Measurements from ENCODE around the gene TRIP11. TPM values are rescaled to one million over a fixed set of nuclear protein-coding genes. Genes with fewer than 3 reads are reported as not detected.
A peak's percentile ranks its signal among the peaks of the same experiment; 100 is the strongest.

The TRIP11 gene
- total and polyA plus RNA-seq, 8 donors: 3.5 to 135 (median 30.9) TPM

DNA sequence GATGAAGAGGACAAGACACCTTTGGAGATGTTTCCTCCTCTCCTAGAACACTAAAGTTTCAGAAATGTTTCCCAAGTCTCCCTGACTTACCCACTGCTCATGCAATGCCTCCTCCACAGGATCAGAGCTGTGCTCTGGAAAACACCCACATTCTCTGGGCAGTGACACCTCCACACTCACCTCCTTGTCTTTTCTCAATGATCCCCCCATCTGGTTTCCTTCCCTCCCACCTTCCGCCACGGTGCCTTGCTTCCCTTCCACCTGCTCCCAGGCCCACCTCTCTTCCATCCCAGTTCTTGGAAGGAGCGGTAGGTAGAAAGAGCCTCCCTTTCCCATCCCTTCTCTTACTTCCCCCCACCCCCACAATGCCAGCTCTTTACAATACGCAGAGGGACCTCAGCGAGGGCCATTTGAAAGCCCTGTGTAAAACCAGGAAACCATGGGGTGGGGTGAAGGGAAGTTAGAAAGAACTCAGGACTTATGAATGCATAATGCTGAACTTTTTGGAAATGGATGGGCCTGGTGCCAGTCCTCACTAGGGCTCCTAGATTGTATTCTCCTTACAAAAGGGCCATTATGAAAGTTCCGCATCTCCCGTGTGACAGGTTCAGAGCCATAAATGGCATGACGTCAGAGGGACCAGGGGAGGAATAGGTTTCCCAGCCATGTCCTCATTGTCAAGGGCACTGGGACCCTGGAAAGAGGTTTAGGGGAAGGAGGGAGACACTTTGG is 105.1 kb downstream of the TRIP11 start:
- TF ChIP-seq POLR2AphosphoS5 (IDR thresholded peaks at IDR 0.05) (no peak), EP300 (IDR thresholded peaks at IDR 0.05) (no peak), POLR2A (IDR thresholded peaks at IDR 0.05) (no peak)
- TF ChIP-seq, protein P1, sequence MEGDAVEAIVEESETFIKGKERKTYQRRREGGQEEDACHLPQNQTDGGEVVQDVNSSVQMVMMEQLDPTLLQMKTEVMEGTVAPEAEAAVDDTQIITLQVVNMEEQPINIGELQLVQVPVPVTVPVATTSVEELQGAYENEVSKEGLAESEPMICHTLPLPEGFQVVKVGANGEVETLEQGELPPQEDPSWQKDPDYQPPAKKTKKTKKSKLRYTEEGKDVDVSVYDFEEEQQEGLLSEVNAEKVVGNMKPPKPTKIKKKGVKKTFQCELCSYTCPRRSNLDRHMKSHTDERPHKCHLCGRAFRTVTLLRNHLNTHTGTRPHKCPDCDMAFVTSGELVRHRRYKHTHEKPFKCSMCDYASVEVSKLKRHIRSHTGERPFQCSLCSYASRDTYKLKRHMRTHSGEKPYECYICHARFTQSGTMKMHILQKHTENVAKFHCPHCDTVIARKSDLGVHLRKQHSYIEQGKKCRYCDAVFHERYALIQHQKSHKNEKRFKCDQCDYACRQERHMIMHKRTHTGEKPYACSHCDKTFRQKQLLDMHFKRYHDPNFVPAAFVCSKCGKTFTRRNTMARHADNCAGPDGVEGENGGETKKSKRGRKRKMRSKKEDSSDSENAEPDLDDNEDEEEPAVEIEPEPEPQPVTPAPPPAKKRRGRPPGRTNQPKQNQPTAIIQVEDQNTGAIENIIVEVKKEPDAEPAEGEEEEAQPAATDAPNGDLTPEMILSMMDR (IDR thresholded peaks at IDR 0.05): no peak
- Histone ChIP-seq H3K4me1 (peaks cover 0 to 5% (median 0%) of the 10 kb centered on the region in 4 donors), H3K27ac (peak overlapping the region in 1 of 5 donors; percentile 4), H3K27me3 (no peaks in the 10 kb centered on the region), H3K4me3 (no peak overlapping the region), H3K36me3 (peaks cover 0 to 61% (median 28%) of the 10 kb centered on the region in 4 donors), H3K9me3 (no peaks in the 10 kb centered on the region)
- DNase-seq: no peak
- WGBS, 5 donors: 80 to 89% (median 83%) methylated on average over 8 of the region's 8 CpGs
- intact Hi-C loops (cut with DNase I; ENCODE audit: low total_unique reads): no loop called here

DNA sequence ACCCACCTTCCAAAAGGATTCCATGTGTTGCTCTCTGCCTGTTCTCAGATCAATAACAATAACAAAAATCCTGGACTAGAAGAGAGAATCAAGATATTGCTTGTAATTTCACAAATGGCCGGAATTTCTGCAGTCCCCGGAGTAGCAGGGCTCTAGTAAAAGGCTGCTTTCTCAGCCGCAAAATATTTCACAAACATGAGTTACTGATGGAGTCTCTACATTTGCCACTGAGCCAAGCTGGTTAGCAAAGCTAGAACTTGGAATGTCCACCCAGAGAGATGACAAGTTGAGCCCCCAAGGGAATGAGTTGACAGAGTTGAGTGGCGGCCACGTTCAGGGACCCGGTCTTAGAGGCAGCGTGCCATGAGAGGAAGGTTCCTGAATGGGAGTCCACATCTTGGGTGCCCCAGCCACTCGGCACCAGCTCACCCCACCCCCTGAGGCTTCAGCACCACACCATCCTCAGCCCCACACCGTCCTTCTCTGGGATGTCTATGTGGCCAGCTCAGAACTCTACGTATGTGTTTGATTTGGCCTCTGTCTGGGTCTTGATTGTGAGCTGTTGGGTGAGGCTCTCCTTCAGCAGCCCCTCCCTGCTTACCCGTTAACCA is 108.3 kb downstream of the TRIP11 start:
- Histone ChIP-seq H3K27ac (no peak overlapping the region), H3K4me3 (no peak overlapping the region), H3K4me1 (peaks cover 2 to 8% (median 3%) of the 10 kb centered on the region in 4 donors), H3K9me3 (no peaks in the 10 kb centered on the region), H3K36me3 (peaks cover 0 to 29% (median 13%) of the 10 kb centered on the region in 4 donors), H3K27me3 (no peaks in the 10 kb centered on the region)
- TF ChIP-seq POLR2AphosphoS5 (IDR thresholded peaks at IDR 0.05) (no peak), POLR2A (IDR thresholded peaks at IDR 0.05) (no peak), EP300 (IDR thresholded peaks at IDR 0.05) (no peak)
- TF ChIP-seq, protein P1 (IDR thresholded peaks at IDR 0.05): no peak
- DNase-seq: no peak
- intact Hi-C loops (cut with DNase I; ENCODE audit: low total_unique reads): no loop called here
- WGBS, 5 donors: 75 to 85% (median 82%) methylated on average over 11 of the region's 11 CpGs

DNA sequence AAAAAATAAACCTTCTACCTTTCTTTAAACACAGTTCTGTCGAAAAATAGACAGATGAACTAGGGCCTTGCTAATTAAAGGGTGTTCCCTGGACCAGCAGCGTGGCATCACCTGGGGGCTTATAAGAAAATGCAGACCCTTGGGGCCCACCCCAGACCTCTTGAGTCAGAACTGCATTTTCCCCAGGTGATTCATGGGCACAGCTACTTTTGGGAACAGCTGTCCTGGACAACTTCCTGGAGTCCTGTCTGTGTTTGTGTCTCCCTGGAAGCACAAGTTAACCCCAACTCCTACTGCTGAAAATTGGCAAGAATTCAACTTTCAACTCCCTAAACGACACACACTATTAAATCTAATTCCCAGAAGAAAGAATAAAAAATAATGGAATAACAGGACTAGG is 110.2 kb downstream of the TRIP11 start:
- Histone ChIP-seq H3K36me3 (peaks cover 0 to 12% (median under 1%) of the 10 kb centered on the region in 4 donors), H3K27ac (no peak overlapping the region), H3K27me3 (no peaks in the 10 kb centered on the region), H3K9me3 (no peaks in the 10 kb centered on the region), H3K4me1 (peaks cover 5 to 27% (median 16%) of the 10 kb centered on the region in 4 donors), H3K4me3 (no peak overlapping the region)
- 69 to 81% (median 69%) methylated on average over 3 of the region's 3 CpGs for WGBS, 5 donors
- no peak for DNase-seq
- TF ChIP-seq POLR2AphosphoS5 (IDR thresholded peaks at IDR 0.05) (no peak), POLR2A (IDR thresholded peaks at IDR 0.05) (no peak), EP300 (IDR thresholded peaks at IDR 0.05) (no peak)
- TF ChIP-seq, protein P1 (IDR thresholded peaks at IDR 0.05): no peak
- intact Hi-C loops (cut with DNase I; ENCODE audit: low total_unique reads): no loop called here

DNA sequence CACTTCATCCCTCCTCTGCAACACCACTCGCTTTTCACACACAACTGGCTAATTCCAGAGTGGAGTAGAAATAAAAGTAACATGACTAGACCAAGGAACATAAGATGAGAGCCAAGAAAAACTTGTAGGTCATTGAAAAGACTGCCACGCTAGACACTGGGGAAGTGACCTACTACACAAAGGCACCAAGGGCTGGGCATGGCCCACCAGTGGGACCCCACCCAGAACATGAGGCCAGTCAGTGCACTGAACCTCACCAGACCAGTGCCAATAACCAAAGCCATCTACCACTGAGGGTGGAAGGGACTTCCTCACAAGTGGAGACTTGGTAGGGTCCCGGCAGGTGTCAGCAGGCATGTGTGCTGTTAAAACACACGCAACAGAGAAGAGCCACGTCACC is 112.1 kb downstream of the TRIP11 start:
- H3K9me3 ChIP-seq: no peaks in the 10 kb centered on the region
- peaks cover 5 to 29% (median 16%) of the 10 kb centered on the region in 4 donors for H3K4me1 ChIP-seq
- TF ChIP-seq POLR2AphosphoS5 (IDR thresholded peaks at IDR 0.05) (no peak), EP300 (IDR thresholded peaks at IDR 0.05) (no peak), POLR2A (IDR thresholded peaks at IDR 0.05) (no peak)
- TF ChIP-seq, protein P1 (IDR thresholded peaks at IDR 0.05): no peak
- WGBS, 5 donors: 84 to 95% (median 93%) methylated on average over 5 of the region's 5 CpGs
- H3K36me3 ChIP-seq: no peaks in the 10 kb centered on the region
- no peak for DNase-seq
- H3K27me3 ChIP-seq: no peaks in the 10 kb centered on the region
- intact Hi-C loops (cut with DNase I; ENCODE audit: low total_unique reads): no loop called here
- no peak overlapping the region for H3K4me3 ChIP-seq
- H3K27ac ChIP-seq: no peak overlapping the region
